Kasumi-1 (cell line): ENCODE results near the gene SPATA25.

ENCODE experiments used
- DNase-seq, 2 experiments: peaks; one replicate each; lab custom pipeline; 2025; lab: John Stamatoyannopoulos, UW

Gene SPATA25

DNA sequence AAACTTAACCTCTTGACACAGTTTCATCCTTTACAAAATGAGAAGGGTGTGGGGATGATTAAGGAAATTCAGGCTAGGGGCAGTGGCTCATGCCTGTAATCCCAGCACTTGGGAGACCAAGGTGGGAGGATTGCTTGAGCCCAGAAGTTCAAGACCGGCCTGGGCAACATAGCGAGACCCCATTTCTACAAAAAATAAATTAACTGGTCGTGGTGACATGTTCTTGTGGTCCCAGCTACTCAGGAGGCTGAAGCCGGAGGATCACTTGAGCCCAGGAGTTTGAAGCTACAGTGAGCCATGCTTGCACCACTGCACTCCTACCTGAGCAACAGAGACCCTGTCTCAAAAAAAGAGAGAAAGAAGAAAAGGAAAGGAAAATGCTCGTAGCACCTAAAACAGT, 21.0 kb downstream of the SPATA25 start:
- DNase-seq = no peak

DNA sequence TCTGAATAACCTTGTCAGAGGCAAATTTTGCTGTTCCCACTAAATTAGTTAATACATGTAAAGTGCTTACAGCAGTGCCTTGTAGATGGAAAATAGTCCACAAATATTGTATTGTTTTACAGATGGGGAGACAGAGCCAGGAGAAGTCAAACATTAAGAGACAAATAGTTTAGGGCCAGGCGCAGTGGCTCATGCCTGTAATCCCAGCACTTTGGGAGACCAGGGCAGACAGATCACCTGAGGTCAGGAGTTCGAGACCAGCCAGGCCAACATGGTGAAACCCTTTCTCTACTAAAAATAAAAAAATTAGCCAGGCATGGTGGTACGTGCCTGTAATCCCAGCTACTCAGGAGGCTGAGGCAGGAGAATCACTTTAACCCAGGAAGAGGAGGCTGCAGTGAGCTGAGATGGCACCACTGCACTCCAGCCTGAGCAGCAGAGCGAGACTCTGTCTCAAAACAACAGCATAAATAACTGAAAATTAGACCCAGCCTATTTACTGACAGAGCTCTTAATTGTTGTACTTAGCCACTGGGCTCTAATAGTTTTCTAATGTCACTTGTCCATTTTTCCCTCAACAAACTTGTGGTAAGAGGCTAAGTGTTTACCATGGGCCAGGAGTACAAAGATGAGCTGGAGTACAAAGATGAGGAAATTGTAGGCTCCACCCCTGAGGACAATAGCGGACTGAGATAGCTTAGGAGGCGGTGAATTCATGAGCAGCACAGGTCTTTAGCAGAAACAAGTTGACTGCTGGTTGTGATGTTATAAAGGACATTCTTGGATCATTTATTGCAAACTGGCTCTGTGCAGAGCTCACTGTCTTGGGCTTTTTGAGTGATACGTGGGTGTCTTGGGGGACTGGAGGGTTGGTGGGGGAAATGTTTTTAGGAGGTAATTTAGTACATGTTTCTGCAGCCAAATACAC, 23.6 kb downstream of the SPATA25 start:
- DNase-seq = no peak

DNA sequence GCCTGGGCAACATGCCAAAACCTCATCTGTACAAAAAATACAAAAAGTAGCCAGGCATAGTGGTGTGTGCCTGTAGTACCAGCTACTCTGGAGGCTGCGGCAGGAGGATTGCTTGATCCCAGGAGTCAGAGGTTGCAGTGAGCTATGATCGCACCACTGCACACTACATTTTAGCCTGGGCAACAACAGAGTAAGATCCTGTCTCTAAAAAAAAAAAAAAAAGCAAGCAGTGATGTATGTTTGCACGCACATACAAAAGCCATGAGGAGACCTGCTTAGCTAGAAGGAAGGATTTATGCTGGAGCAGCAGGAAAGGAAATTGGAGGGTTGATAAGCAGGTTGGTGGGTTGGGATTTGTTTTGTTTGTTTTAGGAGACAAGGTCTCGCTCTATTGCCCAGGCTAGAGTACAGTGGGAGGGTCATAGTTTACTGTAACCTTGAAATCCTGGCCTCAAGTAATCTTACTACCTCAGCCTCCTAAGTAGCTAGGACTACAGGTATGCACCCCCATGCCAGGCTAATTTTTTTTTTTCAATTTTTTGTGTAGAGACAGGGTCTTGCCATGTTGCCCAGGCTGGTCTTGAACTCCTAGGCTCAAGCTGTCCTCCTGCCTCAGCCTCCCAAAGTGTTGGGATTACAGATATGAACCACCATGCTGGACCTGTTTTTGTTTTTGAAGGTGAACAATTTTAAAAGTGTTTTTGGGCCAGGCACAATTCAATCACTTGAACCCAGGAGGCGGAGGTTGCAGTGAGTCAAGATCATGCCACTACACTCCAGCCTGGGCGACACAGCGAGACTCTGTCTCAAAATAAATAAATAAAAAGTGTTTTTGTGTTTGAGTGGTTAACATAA, 26.0 kb downstream of the SPATA25 start:
- no peak for DNase-seq

DNA sequence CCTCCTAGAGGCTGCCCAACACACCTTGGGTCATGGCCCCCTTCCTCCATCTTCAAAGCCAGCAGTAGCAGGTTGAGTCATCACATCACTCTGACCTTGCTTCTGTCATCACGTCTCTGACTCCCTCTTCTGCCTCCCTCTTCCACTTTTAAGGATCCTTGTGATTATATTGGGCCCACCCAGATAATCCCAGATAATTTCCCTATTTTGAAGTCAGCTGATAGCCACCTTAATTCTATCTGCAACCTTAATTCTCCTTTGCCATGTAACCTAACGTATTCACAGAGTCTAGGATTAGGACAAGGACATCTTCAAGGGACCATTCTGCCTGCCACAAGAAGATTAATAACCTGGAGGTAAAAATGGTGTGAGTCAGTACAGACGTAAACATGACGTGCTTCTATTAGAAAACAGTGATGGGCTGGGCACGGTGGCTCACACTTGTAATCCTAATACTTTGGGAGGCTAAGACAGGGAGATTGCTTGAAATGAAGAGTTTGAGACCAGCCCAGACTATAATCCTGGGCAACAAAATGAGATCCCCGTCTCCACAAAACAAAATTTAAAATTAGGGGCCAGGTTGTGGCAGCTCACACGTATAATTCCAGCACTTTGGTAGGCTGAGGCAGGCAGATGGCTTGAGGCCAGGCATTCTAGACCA, 26.7 kb downstream of the SPATA25 start:
- DNase-seq = no peak

DNA sequence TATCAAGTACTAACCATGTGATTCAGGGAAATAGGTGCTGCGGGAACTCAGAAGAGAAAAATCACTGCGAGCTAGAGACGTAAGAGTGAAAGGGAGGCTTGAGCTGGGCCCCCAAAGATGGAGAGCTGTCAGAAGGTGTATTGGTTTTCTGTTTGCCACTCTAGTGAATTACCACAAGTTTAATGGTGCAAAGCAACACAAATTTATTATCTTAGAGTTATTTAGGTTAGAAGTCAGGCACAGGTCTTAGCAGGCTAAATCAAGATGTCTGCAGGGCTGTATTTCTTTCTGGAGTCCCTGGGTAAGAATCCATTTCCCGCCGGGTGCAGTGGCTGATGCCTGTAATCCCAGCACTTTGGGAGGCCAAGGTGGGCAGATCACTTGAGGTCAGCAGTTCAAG, 27.5 kb downstream of the SPATA25 start:
- no peak for DNase-seq

DNA sequence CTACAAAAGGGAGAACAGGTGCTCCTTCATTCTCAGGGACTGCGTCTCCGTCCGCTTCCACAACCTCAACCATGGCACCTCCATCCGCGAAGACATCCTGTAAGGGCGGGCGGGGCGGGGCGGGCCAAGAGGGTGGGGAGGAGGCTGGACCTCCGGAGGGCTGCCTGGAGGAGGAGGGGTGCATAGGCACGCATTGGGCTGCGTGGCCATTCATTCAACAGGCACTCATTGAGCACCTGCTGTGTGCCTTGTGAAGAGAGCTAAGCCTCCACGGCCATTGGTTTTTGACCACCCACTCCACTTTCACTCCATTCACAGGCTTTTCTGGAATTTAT, 29.6 kb downstream of the SPATA25 start:
- no peak for DNase-seq

DNA sequence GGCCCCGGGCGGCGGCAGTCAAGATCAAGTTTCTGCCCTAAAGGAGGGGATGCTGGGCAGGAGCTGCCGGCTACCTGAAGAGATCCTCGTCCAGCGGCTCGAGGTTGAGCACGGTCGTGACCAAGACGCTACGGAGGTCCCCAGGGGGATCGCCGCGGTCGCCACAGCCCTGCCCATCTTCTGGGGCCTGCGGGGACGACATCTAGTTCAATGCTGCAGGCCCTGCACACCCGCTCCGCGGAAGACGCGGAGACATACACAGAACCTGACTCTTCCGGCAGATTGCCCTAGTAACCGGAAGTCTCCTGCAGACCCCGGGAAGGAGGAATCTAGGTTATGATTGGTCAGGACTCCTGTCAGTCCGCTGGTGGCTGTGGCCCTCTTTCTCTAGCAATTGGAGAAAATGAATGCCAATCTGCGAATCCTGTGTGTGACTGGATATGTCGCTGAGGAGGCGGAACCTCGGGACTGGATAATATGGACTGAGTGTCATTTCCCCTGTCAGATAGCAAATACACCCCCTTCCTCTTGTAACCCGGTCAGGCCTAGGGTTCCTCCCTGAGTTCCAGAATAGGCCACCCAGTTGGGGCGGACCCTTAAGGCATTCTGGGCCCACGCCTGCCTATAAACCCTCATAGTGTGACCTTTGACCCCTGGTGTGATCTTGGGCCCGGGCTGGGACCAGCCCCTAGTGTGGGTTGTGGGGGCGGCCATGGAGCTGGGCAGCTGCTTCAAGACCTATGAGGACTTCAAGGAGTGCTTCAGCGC, 30.1 kb downstream of the SPATA25 start, which contains the start of the genes ACOT8 and ZSWIM3:
Gene ACOT8, minus strand, starts transcription at position 279 of the 768 bp plus-strand sequence. Its CDS starts 77 bp downstream, at position 202.
Gene ZSWIM3, plus strand, starts transcription at position 501 of the 768 bp plus-strand sequence. Its CDS starts 212 bp downstream, at position 713.
- peak; percentile 99 for DNase-seq

DNA sequence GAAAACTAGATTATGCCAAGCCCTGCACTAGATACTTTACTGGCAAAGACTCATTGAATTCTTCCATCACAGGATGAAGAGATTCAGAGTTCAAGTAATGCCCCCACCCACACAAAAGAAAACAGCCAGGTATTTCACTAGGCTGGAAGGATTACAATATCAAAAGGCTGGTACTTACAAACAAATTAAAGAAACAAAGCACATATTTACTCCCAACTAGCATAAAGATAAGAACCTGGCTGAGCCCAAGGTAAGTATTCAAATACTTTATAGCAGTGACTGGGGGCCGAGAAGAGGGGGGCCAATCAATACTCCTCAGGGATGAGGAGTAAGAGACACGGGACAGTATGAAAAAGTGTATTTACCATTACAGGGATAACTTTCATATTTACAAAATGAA, 33.9 kb downstream of the SPATA25 start:
- DNase-seq = no peak

DNA sequence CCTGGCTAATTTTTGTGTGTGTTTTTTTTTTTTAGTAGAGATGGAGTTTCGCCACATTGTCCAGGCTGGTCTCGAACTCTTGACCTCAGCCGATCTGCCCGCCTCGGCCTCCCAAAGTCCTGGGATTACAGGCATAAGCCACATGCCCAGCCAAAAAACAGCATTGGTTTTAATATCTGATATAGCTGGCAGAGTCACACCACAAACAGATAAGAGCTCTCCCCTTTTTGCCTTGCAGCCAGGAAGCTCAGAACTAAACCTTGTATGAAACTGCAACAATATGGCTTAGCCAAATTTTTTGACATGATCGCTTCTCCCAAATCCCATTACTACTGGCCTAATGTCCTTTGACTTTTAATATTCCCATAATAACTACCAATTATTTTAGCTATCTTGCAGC, 35.1 kb downstream of the SPATA25 start:
- DNase-seq = no peak

DNA sequence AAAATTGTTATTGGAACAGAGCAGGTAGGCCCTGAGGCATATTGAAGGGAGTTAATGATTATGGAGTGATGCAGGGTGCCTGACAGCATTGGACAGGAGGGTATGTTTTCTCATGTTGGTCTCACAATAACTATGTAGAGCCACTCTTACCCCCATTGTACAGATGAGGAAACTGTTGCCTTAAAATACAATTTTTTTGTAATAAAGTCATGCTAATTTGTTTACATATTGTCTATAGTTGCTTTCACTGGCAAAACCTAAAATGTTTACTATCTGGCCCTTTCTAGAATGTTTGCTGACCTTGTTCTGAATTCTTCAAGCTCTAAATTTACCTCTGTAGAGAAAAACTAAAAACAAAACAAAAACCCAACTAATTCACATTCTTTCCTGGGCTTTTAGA, 35.9 kb downstream of the SPATA25 start:
- no peak for DNase-seq

DNA sequence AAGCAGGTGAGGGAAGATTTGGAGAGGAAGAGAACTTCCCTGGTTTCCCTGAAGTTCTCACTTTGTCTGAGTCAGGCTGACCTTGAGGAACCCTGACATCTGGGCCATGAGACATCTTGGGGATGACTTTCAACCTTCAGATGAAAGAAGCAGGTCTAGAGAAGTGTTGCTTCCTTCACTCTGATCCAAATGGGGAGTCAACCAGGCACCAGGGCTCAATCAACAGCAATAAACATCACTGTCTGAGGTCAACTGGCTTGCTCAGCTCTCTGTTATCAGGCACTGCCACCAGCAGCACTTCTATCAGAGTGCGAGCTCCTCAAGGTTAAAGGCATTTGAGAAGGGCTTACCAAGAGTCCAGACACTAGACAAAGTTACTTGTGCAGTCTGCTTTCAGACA, 36.5 kb downstream of the SPATA25 start:
- DNase-seq = no peak

DNA sequence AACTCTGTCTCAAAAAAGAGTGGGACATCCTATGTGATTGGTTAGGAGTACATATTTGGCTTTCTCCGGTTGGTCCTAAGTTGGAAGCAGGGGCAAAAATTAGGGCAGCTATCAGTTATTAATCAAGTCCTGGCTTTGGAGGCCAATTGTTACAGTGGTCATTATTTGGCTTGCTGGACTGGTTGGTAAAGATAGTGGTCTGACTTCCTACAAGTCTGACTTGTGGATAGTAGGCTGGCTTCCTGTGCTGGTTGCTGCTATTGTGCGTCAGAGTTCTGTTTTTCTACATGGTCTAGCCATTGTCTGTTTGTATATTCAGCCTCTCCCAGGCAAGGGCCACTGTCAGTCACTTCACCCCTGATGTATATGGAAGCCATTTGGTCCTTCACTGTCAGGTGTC, 37.2 kb downstream of the SPATA25 start:
- DNase-seq = no peak

DNA sequence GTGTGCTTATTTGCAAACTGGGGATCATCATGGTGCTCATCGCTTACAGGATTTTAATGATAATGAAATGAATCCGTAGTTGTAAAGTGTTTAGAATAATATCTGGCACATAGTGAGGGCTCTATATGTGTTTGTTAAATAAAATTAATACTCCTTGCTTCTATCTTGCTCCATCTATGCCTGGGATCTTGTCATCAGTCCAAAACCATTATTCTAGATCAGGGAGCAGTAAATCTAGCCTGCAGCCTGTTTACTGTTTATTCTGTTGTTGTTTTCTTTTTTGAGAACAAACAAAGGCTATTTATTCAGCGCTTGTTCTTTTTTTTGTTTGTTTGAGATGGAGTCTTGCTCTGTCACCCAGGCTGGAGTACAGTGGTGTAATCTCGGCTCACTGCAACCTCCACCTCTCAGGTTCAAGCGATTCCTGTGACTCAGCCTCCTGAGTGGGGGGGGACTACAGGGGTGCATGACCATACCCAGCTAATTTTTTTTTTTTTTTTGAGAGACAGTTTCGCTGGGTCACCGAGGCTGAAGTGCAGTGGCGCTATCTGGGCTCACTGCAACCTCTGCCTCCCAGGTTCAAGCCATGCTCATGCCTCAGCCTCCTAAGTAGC, 38.3 kb downstream of the SPATA25 start:
- no peak for DNase-seq

DNA sequence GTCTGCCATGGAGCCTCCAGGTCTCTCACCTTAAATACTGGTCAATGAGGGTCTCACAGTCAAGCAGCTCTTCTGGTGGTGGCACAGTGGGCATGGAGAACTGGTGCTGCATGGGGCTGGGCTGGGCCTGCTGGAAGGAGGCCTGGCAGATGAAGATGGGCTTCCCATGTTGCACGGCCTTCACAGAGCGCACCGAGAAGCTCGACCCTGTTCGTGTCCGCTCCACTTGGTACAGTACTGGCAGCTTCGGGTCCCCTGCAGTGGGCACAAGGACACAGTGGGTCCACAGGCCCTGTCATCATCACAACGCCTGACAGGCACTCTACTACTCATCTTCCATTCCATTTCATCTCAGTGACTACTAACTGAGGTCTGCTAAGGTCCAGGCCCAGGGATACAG, 39.0 kb downstream of the SPATA25 start:
- DNase-seq = no peak

DNA sequence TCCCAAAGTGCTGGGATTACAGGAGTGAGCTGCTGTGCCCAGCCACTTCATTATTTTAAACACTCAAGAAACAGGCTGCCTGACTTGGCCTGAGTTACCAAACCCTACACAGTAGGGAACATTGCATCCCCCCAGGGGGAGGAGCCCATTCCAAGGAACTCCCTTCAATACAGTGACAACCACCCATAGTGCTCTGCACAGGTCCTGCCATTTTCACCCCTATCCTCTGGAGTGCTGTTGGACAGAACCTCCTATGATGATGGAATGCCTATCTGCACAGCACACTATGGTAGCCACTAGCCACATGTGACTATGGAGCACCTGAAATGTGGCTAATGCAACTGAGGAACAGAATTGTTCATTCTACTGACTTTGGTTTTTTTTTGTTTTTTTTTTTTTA, 42.0 kb downstream of the SPATA25 start:
- no peak for DNase-seq

DNA sequence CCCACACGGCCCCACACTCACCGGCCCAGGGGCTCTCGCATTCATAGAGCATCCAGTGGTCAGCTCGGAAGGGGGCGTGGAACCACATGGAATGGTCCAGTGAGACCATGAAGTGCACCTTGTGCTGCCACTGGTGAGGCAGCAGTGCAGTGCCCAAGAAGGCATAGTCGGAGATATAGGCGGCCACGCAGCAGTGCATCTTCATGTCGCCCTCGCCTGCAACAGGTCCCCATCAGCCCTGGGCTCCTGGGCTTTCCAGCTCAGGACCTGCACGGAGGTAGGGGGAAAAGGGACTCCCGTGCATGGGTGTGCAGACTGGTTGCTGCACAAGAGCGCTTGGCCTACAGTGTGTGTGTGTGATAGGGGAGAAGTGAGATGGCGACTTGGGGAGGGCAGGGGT, 43.9 kb downstream of the SPATA25 start:
- DNase-seq = no peak

DNA sequence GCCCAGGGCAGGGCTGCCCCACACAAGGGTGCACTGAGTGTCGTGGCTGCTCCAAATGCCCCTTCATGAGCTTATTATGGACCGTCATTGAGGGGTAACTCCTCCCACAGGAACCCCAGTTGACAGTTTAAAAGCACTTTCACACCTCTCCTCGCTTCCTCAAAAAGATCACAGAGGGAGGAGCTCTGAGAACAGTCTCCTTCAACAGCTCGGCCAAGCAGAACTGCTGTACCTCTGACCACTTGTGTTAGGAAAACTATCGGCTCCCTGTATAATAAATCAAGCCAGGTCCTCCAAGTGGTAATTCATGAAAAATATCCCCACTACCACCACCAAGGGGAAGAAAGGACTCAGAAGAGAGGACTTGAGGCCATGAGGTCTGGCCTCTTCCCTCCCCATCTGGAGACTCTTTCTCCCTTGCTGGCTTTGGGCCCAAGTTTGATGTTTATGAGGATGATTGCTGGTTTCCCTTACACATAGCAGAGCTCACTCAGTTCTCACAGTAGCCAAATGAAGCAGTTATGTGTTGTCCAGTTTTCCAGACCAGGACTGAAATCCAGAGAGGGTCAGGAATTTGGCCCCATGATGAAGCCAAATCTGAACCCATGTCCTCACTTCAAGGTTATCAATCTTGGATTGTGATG, 45.1 kb downstream of the SPATA25 start:
- no peak for DNase-seq

DNA sequence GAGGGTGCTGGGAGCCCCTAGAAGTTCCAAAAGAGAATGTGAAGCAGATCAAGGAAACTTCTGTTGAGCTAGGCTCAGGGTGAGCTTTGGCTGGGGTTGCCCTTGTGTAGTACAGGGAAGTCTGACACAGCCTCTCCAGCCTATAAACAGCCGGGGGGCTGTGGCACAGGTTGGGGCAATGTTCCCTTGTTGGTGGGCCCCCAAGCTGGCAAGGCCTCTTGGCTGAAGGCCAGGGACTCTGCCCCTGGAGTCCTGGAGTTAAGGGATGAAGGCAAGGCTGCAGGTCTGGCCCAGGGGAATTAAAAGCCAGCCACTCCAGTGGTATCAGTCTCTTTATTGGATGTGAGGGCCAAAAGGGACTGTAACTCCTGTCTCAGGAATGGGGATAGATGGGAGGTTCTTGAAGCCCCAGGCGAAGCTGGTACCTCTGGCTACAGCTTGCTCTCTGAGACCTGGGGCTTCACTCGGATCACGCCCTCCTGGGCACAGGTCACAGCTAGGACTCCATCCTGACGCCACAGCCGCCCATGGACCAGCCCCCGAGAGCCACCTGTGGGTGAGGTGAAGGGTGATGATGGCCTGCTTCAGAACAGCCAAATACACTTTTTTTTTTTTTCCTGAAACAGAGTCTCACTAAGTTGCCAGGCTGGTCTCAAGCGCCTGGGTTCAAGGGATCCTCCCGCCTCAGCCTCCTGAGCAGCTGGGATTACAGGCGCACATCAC, 45.9 kb downstream of the SPATA25 start:
- no peak for DNase-seq

DNA sequence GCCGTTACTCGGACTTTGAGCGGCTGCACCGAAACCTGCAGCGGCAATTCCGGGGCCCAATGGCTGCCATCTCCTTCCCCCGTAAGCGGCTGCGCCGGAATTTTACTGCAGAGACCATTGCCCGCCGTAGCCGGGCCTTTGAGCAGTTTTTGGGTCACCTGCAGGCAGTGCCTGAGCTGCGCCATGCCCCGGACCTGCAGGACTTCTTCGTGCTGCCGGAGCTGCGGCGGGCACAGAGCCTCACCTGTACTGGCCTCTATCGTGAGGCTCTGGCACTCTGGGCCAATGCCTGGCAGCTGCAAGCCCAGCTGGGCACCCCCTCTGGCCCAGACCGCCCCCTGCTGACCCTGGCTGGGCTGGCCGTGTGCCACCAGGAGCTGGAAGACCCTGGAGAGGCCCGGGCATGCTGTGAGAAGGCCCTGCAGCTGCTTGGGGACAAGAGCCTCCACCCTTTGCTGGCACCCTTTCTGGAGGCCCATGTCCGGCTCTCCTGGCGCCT, 46.7 kb downstream of the SPATA25 start:
- no peak for DNase-seq

DNA sequence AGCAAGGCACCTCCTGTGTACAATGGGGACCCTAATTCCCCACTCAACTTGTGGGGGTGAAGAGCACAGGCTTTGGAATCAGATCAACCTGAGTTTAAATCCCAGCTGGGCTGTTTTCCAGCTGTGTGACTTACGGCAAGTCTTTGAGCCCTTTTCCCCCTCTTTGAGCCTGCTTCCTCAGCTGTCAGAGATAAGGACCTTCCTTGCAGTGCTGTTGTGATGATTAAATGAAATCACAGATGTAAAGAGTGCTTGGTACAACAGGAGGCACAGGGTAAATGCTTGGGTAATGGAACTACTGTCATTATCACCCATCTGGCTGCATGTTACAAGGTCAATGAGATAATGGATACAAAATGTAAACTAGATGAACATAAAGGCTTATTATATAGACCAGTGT, 50.6 kb downstream of the SPATA25 start:
- DNase-seq = no peak
